GF-D8 (cell line): ENCODE results near the gene GPR15LG.
"Not testable (repeated sequence)": the region's sequence is repeated elsewhere in the genome, so short reads cannot be mapped to it uniquely, and the experiment has no call there.

Source experiments
- DNase-seq: peaks from one replicate; lab custom pipeline; 2025; lab: John Stamatoyannopoulos, UW

The GPR15LG gene

DNA sequence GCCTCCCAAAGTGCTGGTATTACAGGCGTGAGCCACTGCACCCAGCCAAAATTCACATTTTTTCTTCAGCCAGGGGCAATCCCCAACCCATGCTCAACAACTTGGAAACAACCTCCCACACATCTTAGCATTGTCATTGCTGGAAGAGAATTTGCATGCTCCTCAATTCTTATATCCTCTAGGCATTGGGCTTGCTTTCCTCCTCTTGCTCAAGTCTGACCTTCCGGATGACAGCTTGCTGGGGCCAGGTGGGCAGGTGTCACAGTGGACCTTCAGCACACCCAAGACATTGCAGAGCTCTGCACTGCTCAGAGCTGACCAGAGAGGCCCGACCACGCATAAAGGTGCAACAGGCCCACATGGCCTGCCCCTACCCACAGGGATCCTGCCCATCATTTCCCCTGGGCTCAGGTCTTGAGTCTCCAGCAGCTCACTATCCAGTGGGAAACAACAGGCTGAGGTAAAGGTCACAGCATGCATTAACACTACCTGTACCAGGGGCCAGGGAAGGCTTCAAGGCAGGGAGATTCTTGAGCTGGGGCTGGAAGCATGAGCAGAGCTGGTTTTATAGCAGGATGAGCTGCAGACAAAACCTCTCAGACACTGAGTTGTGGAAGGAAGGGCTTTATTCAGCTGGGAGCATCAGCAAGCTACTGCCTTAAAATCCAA is 6.8 kb upstream of the GPR15LG start:
- no peak for DNase-seq

DNA sequence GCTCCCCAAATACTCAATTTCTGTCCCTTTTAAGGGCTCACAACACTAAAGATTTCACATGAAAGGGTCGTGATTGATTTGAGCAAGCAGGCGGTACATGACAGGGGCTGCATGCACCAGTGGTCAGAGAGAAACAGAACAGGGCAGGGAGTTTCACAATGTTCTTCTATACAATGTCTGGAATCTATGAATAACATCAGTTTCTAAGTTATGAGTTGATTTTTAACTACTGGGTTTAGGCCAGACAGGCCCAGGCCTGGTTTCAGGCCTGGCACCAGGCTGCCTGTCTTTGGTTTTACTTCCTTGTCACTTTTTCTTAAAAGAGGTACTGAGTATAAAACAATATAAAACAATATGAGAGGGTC is 6.3 kb upstream of the GPR15LG start:
- DNase-seq: not testable (repeated sequence)

DNA sequence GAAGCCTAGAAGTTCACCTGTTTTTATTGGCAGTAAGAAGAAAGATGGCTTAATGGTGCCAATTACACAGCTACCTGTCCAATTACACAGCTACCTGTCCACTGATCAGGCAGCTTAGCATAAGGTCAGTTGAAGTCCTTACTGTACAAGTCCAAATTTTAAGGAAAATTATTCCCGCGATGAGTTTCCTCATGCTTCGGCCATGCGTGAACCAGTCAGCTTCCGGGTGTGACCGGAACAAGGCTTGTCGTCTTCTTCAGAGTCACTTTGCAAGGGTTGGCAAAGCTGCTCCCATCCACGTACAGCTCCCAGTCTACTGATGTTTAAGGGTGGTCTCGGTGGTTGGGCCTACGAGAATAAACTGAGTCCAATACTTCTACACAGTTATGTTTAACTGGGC is 5.2 kb upstream of the GPR15LG start:
- DNase-seq: not testable (repeated sequence)

DNA sequence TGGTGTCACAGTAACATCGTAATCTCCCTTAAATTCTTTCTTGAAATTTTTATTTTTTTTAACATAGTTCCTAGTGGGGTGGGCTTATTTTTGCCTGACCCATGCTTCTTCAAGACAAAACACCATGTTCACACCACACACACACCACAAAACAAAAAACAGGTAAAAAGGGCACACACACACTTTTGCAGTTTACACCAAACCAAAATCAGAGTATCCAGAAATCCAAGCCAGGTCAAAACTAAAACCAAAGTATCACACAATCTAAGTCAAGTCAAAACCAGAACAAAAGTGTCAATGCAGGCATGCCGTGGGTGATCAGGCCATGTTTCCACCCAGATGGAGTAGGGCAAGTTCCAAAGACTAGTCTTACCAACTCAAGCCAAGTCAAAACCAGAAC is 2.4 kb upstream of the GPR15LG start:
- DNase-seq: not testable (repeated sequence)

DNA sequence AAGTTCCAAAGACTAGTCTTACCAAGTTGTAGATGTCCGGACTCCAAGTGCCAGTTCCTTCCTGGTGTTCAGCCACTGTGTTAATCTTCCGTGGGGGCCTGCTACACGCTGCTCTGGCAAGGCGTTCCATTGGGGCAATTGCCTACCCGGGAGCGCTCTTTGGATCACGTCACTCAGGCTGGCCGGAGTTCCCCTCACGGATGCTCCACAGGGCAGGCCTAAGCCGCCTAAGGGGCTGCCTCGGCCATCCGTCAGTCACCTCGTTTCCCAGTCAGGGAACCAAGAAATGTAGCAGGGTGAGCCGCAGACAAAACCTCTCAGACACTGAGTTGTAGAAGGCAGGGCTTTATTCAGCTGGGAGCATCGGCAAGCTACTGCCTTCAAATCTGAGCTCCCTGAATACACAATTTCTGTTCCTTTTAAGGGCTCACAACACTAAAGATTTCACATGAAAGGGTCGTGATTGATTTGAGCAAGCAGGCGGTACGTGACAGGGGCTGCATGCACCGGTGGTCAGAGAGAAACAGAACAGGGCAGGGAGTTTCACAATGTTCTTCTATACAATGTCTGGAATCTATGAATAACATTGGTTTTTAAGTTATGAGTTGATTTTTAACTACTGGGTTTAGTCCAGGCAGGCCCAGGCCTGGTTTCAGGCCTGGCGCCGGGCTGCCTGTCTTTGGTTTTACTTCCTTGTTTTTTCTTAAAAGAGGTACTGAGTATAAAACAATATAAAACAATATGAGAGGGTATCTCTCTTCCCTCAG is 1.7 kb upstream of the GPR15LG start:
- DNase-seq: not testable (repeated sequence)

DNA sequence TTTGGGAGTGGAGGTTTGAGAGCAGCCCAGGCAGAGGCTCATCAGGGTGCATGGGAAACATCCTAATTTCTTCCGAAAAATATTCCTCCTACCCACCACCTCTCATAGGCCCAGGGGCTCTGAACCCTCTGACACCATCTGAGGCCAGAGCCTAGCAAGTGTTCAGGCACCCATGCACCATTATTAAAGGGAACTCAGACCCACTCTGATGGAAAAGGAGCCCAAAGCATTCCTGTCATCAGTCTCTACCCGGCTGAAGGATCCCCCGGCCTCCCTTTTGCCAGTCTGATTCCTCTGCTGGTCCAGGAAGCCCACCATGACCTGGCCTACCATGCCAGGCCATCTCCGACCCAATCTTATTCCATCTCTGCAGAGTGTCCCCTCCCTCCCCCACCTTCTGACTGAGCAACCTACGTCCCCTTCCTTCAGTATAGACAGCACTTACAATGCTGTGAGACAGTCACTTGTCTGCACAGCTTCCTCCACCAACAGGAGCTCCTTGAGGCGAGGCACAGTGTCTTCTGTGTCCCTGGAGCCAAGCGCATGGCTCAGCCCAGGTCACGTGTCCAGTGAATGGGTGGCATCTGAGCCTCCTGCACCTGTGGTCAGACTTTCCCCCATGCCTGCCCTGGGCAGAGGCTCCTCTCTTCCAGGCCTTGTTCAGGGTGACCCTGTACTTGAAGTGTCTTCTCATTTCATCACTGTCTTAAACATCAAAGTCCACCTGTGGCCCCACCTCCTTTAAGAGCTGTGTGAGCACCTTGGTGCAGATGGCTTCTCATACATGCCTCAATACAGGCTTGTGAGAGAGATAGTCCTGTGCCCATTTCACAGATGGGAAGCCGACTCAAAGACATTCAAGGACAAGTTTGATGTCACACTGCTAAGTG is 889 bp upstream of the GPR15LG start:
- DNase-seq: no peak

DNA sequence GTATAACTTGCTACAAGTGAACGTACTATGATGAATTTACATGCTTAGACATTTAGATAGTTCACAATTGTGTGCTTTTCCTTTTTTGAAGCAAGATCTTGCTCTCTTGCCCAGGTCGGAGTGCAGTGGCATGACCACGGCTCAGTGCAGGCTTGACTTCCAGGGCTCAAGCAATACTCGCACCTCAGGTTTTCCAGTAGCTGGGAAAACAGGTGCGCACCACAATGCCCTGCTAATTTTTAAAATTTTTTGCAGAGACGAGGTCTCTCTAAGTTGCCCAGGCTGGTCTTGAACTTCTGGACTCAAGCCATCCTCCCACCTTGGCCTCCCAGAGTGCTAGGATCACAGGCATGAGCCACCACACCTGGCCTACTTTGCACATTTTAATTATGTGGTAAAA is 1.8 kb downstream of the GPR15LG start:
- DNase-seq: no peak

DNA sequence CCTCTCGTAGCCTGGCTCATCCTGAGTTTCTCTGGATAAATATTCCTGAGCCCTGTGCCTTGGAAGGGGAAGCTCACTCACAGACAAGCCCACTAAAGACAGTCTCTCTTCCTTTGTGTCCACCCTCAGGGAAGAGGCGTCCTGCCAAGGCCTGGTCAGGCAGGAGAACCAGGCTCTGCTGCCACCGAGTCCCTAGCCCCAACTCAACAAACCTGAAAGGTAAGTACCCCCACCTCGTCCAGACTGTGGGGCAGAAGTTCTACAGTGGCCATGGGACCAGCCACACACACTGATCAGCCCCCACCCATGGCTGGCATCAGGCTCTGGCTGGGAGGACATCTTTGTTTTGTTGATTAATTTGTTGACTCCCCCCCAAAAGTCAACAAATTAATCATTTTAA is 2.8 kb downstream of the GPR15LG start:
- no peak for DNase-seq

DNA sequence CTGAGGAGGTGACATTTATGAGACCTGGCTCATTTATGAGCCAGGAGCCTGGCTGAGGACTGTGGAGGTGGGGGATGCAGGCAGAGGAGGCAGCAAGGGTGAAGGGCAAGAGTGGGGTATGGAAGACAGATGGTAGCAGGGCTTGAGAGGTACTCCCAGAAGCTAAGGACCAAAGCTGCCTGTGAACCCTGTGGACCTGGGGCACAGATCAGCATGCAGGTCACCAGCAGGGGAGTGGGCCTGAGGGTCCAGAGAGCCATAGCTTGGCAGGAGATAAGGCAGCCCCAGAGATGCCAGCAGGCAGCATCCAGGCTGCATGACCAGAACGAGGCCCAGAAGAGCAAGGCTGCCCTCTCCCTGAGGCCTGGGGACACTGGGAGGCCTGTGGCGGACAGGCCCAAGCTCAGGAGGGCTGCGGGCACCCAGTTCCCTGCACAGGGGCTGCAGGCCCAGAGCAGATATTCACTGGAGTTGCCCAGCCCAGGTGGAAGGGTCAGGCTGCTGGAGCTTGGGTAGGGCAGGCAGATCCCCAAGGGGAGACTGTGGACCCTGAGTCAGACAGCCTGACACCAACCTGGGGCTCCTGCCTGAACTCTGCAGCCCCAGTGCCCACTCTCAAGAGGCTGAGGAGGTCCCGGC is 3.4 kb downstream of the GPR15LG start:
- DNase-seq: no peak

DNA sequence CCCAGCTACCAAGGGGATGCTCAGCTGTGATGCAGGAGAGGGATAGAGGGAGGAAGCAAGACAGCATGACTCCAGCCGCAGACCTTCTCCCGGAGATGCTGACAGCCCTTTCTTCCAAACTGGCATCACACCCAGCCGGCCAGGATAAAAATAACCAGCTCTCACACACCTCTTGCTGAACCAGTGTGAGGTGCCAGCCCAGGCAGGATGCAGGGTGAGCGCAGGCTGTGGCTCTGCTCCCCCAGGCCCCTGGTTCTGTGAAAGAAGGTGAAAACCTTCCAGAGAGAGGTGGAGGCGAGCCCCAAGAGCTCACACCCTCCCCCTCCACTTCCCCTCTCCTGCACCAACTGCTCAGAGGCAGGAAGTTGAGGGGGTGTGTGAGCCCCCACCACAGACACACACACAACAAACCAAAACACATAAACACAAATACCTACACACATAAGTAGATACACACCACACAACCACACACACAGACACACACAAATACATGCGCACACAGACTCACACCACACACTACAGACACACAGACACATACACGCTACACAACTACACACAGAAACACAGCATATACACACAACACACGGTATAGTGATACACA is 4.0 kb downstream of the GPR15LG start:
- DNase-seq: no peak

DNA sequence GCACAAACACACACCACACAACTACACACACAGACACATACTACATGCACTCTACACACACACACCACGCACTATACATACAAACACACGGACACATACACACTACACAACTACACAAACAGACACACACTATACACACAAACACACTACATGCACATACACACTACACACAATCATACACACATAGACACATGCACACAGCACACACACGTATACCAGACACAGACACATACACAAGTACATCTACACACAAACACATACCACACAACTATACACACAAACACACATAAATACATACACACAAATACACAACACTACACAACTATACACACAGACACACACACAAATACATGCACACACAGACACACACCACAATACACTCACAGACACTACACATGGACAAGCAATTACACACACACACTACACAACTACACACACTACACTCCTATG is 4.6 kb downstream of the GPR15LG start:
- no peak for DNase-seq

DNA sequence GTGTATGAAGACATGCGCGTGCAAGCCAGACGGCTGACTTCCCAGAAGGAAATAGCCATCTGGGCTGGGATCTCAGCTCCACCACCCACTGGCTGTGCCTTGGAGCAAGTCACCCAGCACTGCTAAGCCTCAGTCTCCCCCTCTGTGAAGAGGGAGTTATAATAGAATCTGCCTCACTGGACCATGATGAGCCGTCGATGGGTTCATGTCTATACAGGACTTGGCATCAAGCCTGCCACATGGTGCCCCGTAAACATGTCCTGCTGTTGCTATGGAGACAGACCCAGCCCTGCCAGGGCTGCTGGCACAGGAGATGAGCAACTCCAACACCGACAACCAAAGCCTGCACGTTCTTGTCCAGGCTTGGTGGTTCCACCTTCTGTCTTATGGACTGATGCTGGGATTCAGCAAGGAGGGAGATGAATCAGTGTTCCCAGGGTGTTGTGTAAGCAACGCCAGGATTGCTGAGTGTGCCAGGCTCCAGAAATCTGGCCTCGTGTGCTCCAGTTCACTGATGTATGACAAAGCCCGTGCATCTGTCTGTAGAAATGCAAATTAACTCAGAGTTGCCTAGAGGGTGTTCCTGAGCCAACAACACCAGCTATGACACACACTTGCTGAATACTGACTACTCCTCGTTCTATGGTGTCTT is 5.6 kb downstream of the GPR15LG start:
- DNase-seq: no peak

DNA sequence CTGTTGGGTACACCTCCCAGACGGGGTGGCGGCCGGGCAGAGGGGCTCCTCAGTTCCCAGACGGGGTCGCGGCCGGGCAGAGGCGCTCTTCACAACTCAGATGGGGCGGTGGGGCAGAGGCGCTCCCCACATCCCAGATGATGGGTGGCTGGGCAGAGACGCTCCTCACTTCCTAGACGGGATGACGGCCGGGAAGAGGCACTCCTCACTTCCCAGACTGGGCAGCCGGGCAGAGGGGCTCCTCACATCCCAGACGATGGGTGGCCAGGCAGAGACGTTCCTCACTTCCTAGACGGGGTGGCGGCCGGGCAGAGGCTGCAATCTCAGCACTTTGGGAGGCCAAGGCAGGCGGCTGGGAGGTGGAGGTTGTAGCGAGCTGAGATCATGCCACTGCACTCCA is 6.8 kb downstream of the GPR15LG start:
- not testable (repeated sequence) for DNase-seq

DNA sequence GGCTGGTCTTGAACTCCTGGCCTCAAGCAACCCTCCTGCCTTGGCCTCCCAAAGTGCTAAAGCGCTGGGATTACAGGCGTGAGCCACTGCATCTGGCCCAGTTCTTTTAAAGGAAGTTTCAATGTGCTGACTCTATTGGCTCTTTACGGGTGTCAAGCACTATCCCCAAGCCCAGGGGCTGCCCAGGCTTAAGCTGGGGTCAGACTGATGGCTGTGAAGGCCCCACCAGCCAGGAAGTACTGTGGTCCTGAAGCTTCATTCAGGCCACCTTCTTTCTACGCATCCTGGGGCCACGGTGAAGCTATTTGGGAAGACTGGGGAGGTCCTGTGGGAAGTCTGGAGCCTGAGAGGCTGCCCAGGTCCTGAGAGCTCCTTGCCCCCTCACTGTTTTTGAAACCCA is 8.0 kb downstream of the GPR15LG start:
- no peak for DNase-seq

DNA sequence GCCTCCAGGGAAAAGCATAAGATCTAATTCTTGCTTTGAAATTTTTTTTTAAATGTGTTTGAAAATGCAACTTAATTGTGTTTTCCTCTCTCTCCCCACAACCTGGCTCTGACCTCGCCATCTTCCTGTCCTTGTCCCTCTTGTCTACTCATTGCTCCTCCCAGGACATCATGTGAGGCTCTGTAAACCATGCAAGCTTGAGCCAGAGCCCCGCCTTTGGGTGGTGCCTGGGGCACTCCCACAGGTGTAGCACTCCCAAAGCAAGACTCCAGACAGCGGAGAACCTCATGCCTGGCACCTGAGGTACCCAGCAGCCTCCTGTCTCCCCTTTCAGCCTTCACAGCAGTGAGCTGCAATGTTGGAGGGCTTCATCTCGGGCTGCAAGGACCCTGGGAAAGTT is 10.9 kb downstream of the GPR15LG start:
- DNase-seq: no peak

DNA sequence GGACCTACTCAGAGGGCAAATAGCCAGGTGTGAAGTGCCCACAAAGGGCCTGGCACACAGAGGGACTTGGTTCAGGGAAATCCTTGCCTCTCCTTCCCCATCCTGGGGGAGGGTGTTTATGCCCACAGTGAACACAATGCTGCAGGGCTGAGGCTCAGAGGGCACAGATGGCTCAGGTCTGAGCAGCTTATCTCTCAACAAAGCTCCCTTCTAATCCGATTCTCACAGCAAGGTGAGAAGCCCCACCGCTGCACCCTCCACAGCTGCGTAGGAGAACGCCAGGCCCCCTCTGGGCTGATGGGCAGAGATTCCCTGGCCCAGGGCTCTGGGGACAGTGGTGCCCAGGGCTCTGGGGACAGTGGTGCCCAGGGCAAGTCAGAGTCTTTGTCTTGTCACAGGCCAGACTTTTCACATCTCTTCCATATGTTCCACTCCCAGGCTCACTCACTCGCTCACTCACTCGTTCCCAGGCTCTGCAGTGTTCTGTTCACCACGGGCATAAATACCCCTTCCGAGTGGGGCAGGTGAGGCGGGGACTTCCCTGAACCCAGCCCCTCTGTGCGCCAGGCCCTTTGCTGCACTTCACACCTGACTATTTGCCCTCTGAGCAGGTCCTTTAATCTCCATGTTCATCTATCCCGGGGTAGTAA is 12.1 kb downstream of the GPR15LG start:
- no peak for DNase-seq

DNA sequence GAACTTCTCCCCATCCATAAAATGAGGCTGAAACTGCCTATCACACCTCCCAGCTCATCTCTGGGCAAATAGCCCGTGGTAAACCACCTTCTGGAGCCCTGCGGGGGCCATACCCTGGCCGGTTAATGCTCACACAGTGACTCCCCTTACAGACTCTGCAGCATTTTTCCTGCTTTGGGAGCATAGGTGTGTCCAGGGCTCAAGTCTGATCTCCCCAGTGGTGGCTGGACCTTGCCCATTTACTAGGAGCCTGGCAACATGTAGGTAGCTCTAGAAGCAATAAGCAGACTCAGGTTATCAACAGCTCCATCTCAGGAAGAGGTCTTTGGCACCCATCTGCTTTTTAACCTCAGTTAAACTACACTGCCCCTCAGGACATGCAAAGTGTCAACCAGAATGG is 15.2 kb downstream of the GPR15LG start:
- DNase-seq: no peak

DNA sequence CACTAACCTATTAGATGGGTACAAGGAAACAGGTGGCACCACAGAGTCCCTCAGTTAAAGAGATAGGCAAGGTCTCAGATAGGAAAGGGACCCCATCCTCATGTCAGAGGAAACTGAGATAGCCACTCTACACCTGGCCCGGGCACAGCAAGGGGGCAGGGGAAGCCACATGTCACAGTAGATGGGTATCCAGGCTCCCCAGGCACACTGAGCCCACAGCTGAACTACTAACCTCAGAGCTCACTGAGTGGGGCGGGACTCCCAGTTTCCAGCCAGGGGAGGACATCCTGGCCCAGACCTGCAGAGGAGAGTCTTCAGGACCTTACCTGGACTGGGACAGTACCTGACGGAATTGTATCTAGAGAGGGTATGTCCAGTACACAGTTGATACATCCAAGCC is 17.0 kb downstream of the GPR15LG start:
- no peak for DNase-seq

DNA sequence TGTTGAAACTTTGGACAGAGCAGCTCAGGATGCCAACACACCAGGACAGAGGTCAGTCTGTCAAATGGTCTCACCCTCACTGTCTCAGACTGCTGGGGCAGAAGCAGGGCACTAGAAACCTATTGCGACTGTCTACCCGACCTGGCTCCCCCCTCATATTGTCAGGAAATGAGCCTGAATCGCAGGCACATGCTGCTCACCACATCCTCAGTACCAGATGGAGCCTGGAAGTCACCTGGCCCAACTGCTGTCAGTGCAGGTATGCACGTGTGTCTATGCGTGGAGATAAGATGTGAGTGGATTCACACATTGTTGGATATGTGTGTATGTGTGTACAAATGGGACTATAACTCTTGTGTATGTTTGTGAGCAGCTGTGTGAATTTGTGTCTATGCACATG is 17.5 kb downstream of the GPR15LG start:
- no peak for DNase-seq

DNA sequence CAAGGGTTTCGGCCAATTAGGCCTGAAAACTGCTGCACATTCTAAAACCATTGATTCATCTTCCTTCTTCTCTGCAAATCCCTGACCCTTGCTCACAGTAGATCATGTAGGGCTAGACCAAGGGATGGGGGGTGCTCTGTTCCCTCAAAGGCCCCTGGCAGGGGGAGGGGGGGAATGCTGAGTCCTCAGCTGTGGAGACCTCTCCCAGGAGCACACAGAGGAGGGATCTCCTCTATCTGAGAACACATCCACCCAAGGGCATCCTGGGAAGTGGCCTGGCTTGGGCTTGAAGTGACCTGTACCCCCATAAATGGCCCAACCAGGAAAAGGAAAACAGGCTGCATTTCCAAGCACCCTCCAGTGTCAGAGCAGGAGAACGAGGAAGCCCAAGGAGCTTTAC is 19.7 kb downstream of the GPR15LG start:
- DNase-seq: no peak
